Activated CD8-positive, alpha-beta memory T cell treated with anti-CD3 and anti-CD28 coated beads for 1 hour (primary cell): ENCODE data around the gene MRPL12.

Experiments used
- DNase-seq, 2 donors: peaks; one replicate each; pipeline ENCODE4 v3.0.0-alpha.2; 2020; ENCODE audit warnings: low read depth in 1 of 2; ENCODE audit errors: extremely low read depth in 1 of 2

MRPL12 gene

GRCh38 chr17:81700353-81701287 is 2.5 kb upstream of the MRPL12 start:
- DNase-seq, result no peak

- no peak for DNase-seq
Measured at GRCh38 chr17:81701288-81702071, 1.7 kb upstream of the MRPL12 start.

- no peak for DNase-seq
Measured at GRCh38 chr17:81703747-81704654, 834 bp downstream of the MRPL12 start.

GRCh38 chr17:81705518-81706231 is 2.5 kb downstream of the MRPL12 start:
- no peak for DNase-seq

GRCh38 chr17:81706232-81706611 is 3.1 kb downstream of the MRPL12 start:
- DNase-seq, result no peak

GRCh38 chr17:81706757-81707624 is 3.8 kb downstream of the MRPL12 start:
- no peak for DNase-seq

- no peak for DNase-seq
Measured at GRCh38 chr17:81707725-81708646, 4.8 kb downstream of the MRPL12 start.

- DNase-seq, result no peak
Measured at GRCh38 chr17:81708739-81709185, 5.6 kb downstream of the MRPL12 start.

- no peak for DNase-seq
Measured at GRCh38 chr17:81710514-81711308, 7.5 kb downstream of the MRPL12 start.

GRCh38 chr17:81711814-81712467 is 8.8 kb downstream of the MRPL12 start, which contains the start of gene SLC25A10:
TSS of gene SLC25A10 (plus strand) at chr17:81712284. CDS start at chr17:81712427, 143 bp downstream.
- DNase-seq, result peak; percentile 30 to 66

GRCh38 chr17:81712468-81713003 is 9.4 kb downstream of the MRPL12 start:
- DNase-seq, result no peak

GRCh38 chr17:81713004-81713555 is 9.9 kb downstream of the MRPL12 start:
- DNase-seq, result no peak

GRCh38 chr17:81713556-81714411 is 10.6 kb downstream of the MRPL12 start:
- DNase-seq, result no peak

- DNase-seq, result no peak
Measured at GRCh38 chr17:81714412-81715106, 11.4 kb downstream of the MRPL12 start.
